ENCODE results near the gene ASGR2. TPM values are rescaled to one million over a fixed set of nuclear protein-coding genes. Genes with fewer than 3 reads are reported as not detected.

ASGR2 gene
- total RNA-seq, 1 donor from 2014 or later = not detected

- Histone ChIP-seq H2AFZ (replicated peaks) (no peak within 1 kb of the TSS), H3K4me1 (no peaks in the 10 kb centered on the region), H4K20me1 (ENCODE audit: low read depth) (no peaks in the 10 kb centered on the region), H3K9me3 (ENCODE audit: low read depth) (no peaks in the 10 kb centered on the region), H3K9ac (no peak within 1 kb of the TSS), H3K27me3 (no peaks in the 10 kb centered on the region), H3K4me3 (no peak within 1 kb of the TSS), H3K4me2 (no peak within 1 kb of the TSS), H3K79me2 (ENCODE audit: low read depth) (no peaks in the 10 kb centered on the region), H3K27ac (no peak within 1 kb of the TSS), H3K36me3 (no peaks in the 10 kb centered on the region), H3F3A (ENCODE audit: low read depth) (no peaks in the 10 kb centered on the region)
- Mint-ChIP-seq H3K9me3 (peaks cover 13% of the 10 kb centered on the region), H3K4me3 (peak within 1 kb of the TSS; percentile 75), H3K4me1 (no peaks in the 10 kb centered on the region), H3K36me3 (no peaks in the 10 kb centered on the region), H3K27me3 (ENCODE audit: insufficient read depth, low read depth) (peaks cover 33% of the 10 kb centered on the region), H3K27ac (no peak within 1 kb of the TSS)
- TF ChIP-seq CTCF (IDR thresholded peaks at IDR 0.05) = no peak
- no peak for TF ChIP-seq EZH2 (IDR thresholded peaks at IDR 0.05)
- TF ChIP-seq EZH2phosphoT487 (IDR thresholded peaks at IDR 0.05) = no peak
- DNase-seq (ENCODE audit: low spot score) = no peak
Observed at GRCh38 chr17:7079581-7080455, 34.8 kb downstream of the ASGR2 start, which contains the start of gene CLEC10A. TSS of gene CLEC10A (minus strand) at chr17:7080251. CDS start at chr17:7078812, 1,439 bp downstream.

DNA sequence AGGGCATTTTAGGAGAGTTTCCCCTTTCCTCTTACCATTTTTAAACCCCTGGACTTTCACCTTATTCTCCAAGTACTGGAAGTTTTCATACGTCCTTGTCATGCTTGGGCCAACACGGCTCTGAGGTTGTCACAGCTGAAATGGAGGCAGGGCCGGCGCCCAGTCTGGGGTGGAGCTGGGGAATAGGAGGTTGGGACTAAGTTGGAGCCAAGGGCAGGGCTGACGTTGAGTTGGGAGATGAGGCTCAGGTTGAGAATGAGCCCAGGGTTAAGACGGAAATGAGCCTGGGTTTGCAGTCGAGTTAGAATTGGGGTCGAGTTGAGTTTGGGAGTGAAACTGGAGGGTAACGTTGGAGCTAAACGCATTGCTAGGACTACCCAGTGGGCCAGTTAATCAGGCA lies 35.9 kb downstream of the ASGR2 start:
- H3K4me1 Mint-ChIP-seq = no peaks in the 10 kb centered on the region
- Histone ChIP-seq H3K79me2 (ENCODE audit: low read depth) (no peaks in the 10 kb centered on the region), H3K9me3 (ENCODE audit: low read depth) (no peaks in the 10 kb centered on the region), H3K9ac (no peak overlapping the region), H3K4me2 (no peak overlapping the region), H3K36me3 (no peaks in the 10 kb centered on the region), H2AFZ (replicated peaks) (no peak overlapping the region), H3K4me3 (no peak overlapping the region), H3K27ac (no peak overlapping the region), H4K20me1 (ENCODE audit: low read depth) (no peaks in the 10 kb centered on the region), H3K27me3 (no peaks in the 10 kb centered on the region), H3K4me1 (no peaks in the 10 kb centered on the region), H3F3A (ENCODE audit: low read depth) (no peaks in the 10 kb centered on the region)
- peaks cover 13% of the 10 kb centered on the region for H3K9me3 Mint-ChIP-seq
- no peaks in the 10 kb centered on the region for H3K36me3 Mint-ChIP-seq
- DNase-seq (ENCODE audit: low spot score) = no peak
- H3K4me3 Mint-ChIP-seq = no peak overlapping the region
- TF ChIP-seq EZH2phosphoT487 (IDR thresholded peaks at IDR 0.05) = no peak
- no peak for TF ChIP-seq CTCF (IDR thresholded peaks at IDR 0.05)
- TF ChIP-seq EZH2 (IDR thresholded peaks at IDR 0.05) = no peak
- H3K27me3 Mint-ChIP-seq (ENCODE audit: insufficient read depth, low read depth) = peaks cover 34% of the 10 kb centered on the region
- no peak overlapping the region for H3K27ac Mint-ChIP-seq

GRCh38 chr17:7077911-7078546 lies 36.6 kb downstream of the ASGR2 start:
- Mint-ChIP-seq H3K27me3 (ENCODE audit: insufficient read depth, low read depth) (peaks cover 34% of the 10 kb centered on the region), H3K4me3 (peak overlapping the region; percentile 57), H3K9me3 (peaks cover 13% of the 10 kb centered on the region), H3K27ac (no peak overlapping the region), H3K36me3 (no peaks in the 10 kb centered on the region), H3K4me1 (no peaks in the 10 kb centered on the region)
- H3K36me3 ChIP-seq = no peaks in the 10 kb centered on the region
- no peaks in the 10 kb centered on the region for H3K27me3 ChIP-seq
- TF ChIP-seq EZH2 (IDR thresholded peaks at IDR 0.05) (no peak), CTCF (IDR thresholded peaks at IDR 0.05) (no peak), EZH2phosphoT487 (IDR thresholded peaks at IDR 0.05) (no peak)
- H3K9me3 ChIP-seq (ENCODE audit: low read depth) = no peaks in the 10 kb centered on the region
- no peaks in the 10 kb centered on the region for H4K20me1 ChIP-seq (ENCODE audit: low read depth)
- no peaks in the 10 kb centered on the region for H3F3A ChIP-seq (ENCODE audit: low read depth)
- no peak overlapping the region for H2AFZ ChIP-seq (replicated peaks)
- H3K9ac ChIP-seq = no peak overlapping the region
- DNase-seq (ENCODE audit: low spot score) = no peak
- H3K4me3 ChIP-seq = no peak overlapping the region
- no peaks in the 10 kb centered on the region for H3K4me1 ChIP-seq
- H3K4me2 ChIP-seq = no peak overlapping the region
- no peaks in the 10 kb centered on the region for H3K79me2 ChIP-seq (ENCODE audit: low read depth)
- H3K27ac ChIP-seq = no peak overlapping the region

All from neural progenitor cell (in vitro differentiated cells).